WTC11 (cell line): Measurements from ENCODE around the gene AHSA1. TPM values are rescaled to one million over a fixed set of nuclear protein-coding genes. Genes with fewer than 3 reads are reported as not detected.

Experiments
- ATAC-seq: fragments of 200-7000 bp; cut with Tn5 transposase; 2 replicates; pipeline ENCODE4 v1.10.0; 2021; ENCODE audit warnings: mild to moderate bottlenecking, moderate library complexity
- CTCF ChIA-PET: fragments of 300-600 bp; sonication (Branson Sonifier 250); formaldehyde crosslinking; loops from one replicate; lab custom pipeline; 2021; ENCODE audit warnings: antibody characterized with exemption; lab: Charles Lee
- POLR2A ChIA-PET: fragments of 350-600 bp; sonication (Branson Sonifier 250); formaldehyde crosslinking; loops from one replicate; lab custom pipeline; 2021; ENCODE audit warnings: antibody characterized with exemption; lab: Charles Lee
- DNase-seq: peaks from one replicate; pipeline ENCODE4 v3.0.0; 2021; ENCODE audit warnings: low spot score
- H3K27ac Mint-ChIP-seq: 2 replicates; pipeline ENCODE4 v1.8.0; 2021; ENCODE audit warnings: mixed read lengths
- H3K27me3 Mint-ChIP-seq: 2 replicates; pipeline ENCODE4 v1.8.0; 2021; ENCODE audit warnings: low read depth, mild to moderate bottlenecking, moderate library complexity, mixed read lengths
- H3K36me3 Mint-ChIP-seq: 2 replicates; pipeline ENCODE4 v1.8.0; 2021; ENCODE audit warnings: mixed read lengths
- H3K4me1 Mint-ChIP-seq: 2 replicates; pipeline ENCODE4 v1.8.0; 2022; ENCODE audit warnings: mixed read lengths
- H3K4me3 Mint-ChIP-seq: 2 replicates; pipeline ENCODE4 v1.8.0; 2021; ENCODE audit warnings: mild to moderate bottlenecking, moderate library complexity, mixed read lengths
- H3K9me3 Mint-ChIP-seq: 2 replicates; pipeline ENCODE4 v1.8.0; 2021; ENCODE audit warnings: mixed read lengths
- CREM ChIP-seq: sonication (generic); formaldehyde crosslinking; IDR thresholded peaks from 2 replicates; pipeline ENCODE4 v1.8.1; 2022; ENCODE audit warnings: mild to moderate bottlenecking, missing genetic modification reagents, moderate library complexity
- EMX1 ChIP-seq: fragments of 250-450 bp; sonication (Bioruptor Pico); IDR thresholded peaks from 2 replicates; pipeline ENCODE4 v1.8.0; 2021; ENCODE audit warnings: mild to moderate bottlenecking
- ETV6 ChIP-seq: sonication (generic); formaldehyde crosslinking; IDR thresholded peaks from 2 replicates; pipeline ENCODE4 v1.8.1; 2022; ENCODE audit warnings: mild to moderate bottlenecking, missing genetic modification reagents
- FOXK1 ChIP-seq: sonication (generic); formaldehyde crosslinking; IDR thresholded peaks from 2 replicates; pipeline ENCODE4 v1.8.0; 2022; ENCODE audit warnings: mild to moderate bottlenecking, moderate library complexity, missing genetic modification reagents
- GABPB1 ChIP-seq: sonication (generic); formaldehyde crosslinking; IDR thresholded peaks from 2 replicates; pipeline ENCODE4 v1.8.1; 2023; ENCODE audit warnings: mild to moderate bottlenecking, missing genetic modification reagents
- GRHL2 ChIP-seq: fragments of 250-450 bp; sonication (Bioruptor Pico); IDR thresholded peaks from 2 replicates; pipeline ENCODE4 v1.8.0; 2022; ENCODE audit warnings: mild to moderate bottlenecking, moderate library complexity; ENCODE audit not compliant: insufficient replicate concordance, severe bottlenecking
- HMGA2 ChIP-seq: fragments of 250-450 bp; sonication (Bioruptor Pico); IDR thresholded peaks from 2 replicates; pipeline ENCODE4 v1.4.0; 2021; ENCODE audit warnings: mild to moderate bottlenecking, moderate library complexity
- MYBL2 ChIP-seq: sonication (generic); formaldehyde crosslinking; IDR thresholded peaks from 2 replicates; pipeline ENCODE4 v1.8.1; 2023; ENCODE audit warnings: mild to moderate bottlenecking, moderate library complexity, missing genetic modification reagents
- PRRX2 ChIP-seq: fragments of 250-450 bp; sonication (Bioruptor Pico); IDR thresholded peaks from 2 replicates; pipeline ENCODE4 v1.8.0; 2021; ENCODE audit warnings: mild to moderate bottlenecking
- RORB ChIP-seq: fragments of 250-450 bp; sonication (Bioruptor Pico); IDR thresholded peaks from 2 replicates; pipeline ENCODE4 v1.9.0; 2021; ENCODE audit warnings: mild to moderate bottlenecking
- SMAD4 ChIP-seq: sonication (generic); formaldehyde crosslinking; IDR thresholded peaks from 2 replicates; pipeline ENCODE4 v1.8.0; 2022; ENCODE audit warnings: mild to moderate bottlenecking, missing genetic modification reagents
- TCF7 ChIP-seq: sonication (generic); formaldehyde crosslinking; IDR thresholded peaks from 2 replicates; pipeline ENCODE4 v1.8.0; 2022; ENCODE audit warnings: mild to moderate bottlenecking, low read depth, missing genetic modification reagents, moderate library complexity
- TP53 ChIP-seq: sonication (generic); formaldehyde crosslinking; IDR thresholded peaks from 2 replicates; pipeline ENCODE4 v1.8.1; 2023; ENCODE audit warnings: mild to moderate bottlenecking, missing genetic modification reagents
- ZBTB21 ChIP-seq: sonication (generic); formaldehyde crosslinking; IDR thresholded peaks from 2 replicates; pipeline ENCODE4 v1.8.1; 2023; ENCODE audit warnings: mild to moderate bottlenecking, missing genetic modification reagents, borderline replicate concordance
- ZNF121 ChIP-seq: sonication (generic); formaldehyde crosslinking; IDR thresholded peaks from 2 replicates; pipeline ENCODE4 v1.8.0; 2023; ENCODE audit warnings: missing genetic modification reagents
- ZNF138 ChIP-seq: sonication (generic); formaldehyde crosslinking; conservative IDR thresholded peaks from 2 replicates; pipeline ENCODE4 v1.8.1; 2022; ENCODE audit warnings: mild to moderate bottlenecking, moderate library complexity, missing genetic modification reagents
- ZNF232 ChIP-seq: sonication (generic); formaldehyde crosslinking; IDR thresholded peaks from 2 replicates; pipeline ENCODE4 v1.8.0; 2022; ENCODE audit warnings: mild to moderate bottlenecking, missing genetic modification reagents
- ZNF671 ChIP-seq: fragments of 250-450 bp; sonication (Bioruptor Pico); IDR thresholded peaks from 2 replicates; pipeline ENCODE4 v1.8.0; 2021; ENCODE audit warnings: mild to moderate bottlenecking
- total RNA-seq: library from RNA; stranded (reverse); gene quantifications from 3 replicates; pipeline ENCODE4 v1.2.3, GENCODE V29; 2021
- TF ChIP-seq, protein P1 (sequence below): fragments of 250-450 bp; sonication (Bioruptor Pico); IDR thresholded peaks from 2 replicates; pipeline ENCODE4 v1.9.0; 2021; ENCODE audit warnings: mild to moderate bottlenecking
- TF ChIP-seq, protein P2 (sequence below): sonication (generic); formaldehyde crosslinking; IDR thresholded peaks from 2 replicates; pipeline ENCODE4 v1.8.0; 2022; ENCODE audit warnings: mild to moderate bottlenecking, missing genetic modification reagents
- TF ChIP-seq, protein P3 (sequence below): sonication (generic); formaldehyde crosslinking; IDR thresholded peaks from 2 replicates; pipeline ENCODE4 v1.8.1; 2023; ENCODE audit warnings: mild to moderate bottlenecking, missing genetic modification reagents
- TF ChIP-seq, protein P4 (sequence below): sonication (generic); formaldehyde crosslinking; IDR thresholded peaks from 2 replicates; pipeline ENCODE4 v1.8.0; 2022; ENCODE audit warnings: mild to moderate bottlenecking, missing genetic modification reagents
- TF ChIP-seq, protein P5 (sequence below): fragments of 250-450 bp; sonication (Bioruptor Pico); IDR thresholded peaks from 2 replicates; pipeline ENCODE4 v1.9.0; 2021; ENCODE audit warnings: mild to moderate bottlenecking
- TF ChIP-seq, protein P6 (sequence below): fragments of 250-450 bp; sonication (Bioruptor Pico); IDR thresholded peaks from 2 replicates; pipeline ENCODE4 v1.9.0; 2021; ENCODE audit warnings: mild to moderate bottlenecking, borderline replicate concordance
- TF ChIP-seq, protein P7 (sequence below): sonication (generic); formaldehyde crosslinking; IDR thresholded peaks from 2 replicates; pipeline ENCODE4 v1.8.0; 2022; ENCODE audit warnings: mild to moderate bottlenecking, missing genetic modification reagents
- TF ChIP-seq, protein P8 (sequence below): sonication (generic); formaldehyde crosslinking; IDR thresholded peaks from 2 replicates; pipeline ENCODE4 v1.8.1; 2023; ENCODE audit warnings: mild to moderate bottlenecking, missing genetic modification reagents, moderate library complexity

Gene AHSA1
- total RNA-seq, 1 experiment from 2014 or later: 186 TPM

DNA sequence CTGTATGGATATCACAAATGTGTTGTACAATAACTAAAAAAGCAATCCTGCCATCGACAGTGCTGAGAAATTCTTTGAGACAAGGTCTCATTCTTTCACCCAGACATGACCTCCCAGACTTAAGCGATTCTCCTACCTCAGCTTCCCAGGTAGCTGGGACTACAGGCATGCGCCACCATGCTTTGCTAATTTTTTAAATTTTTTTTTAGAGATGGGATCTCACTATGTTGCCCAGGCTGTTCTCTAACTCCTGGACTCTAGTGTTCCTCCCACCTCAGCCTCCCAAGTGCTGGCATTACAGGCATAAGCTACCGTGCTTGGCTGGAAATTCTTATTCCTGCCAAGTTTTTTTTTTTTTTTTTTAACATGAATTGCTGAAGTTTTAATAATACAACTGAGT is 18.0 kb upstream of the AHSA1 start:
- TF ChIP-seq, protein P1, sequence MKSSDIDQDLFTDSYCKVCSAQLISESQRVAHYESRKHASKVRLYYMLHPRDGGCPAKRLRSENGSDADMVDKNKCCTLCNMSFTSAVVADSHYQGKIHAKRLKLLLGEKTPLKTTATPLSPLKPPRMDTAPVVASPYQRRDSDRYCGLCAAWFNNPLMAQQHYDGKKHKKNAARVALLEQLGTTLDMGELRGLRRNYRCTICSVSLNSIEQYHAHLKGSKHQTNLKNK (CRISPR knock-in tag): no peak
- TF ChIP-seq MYBL2 (CRISPR knock-in tag) (no peak), ETV6 (no peak), ZNF138 (CRISPR knock-in tag) (no peak), EMX1 (no peak), HMGA2 (CRISPR knock-in tag) (no peak), TCF7 (no peak), CREM (CRISPR knock-in tag) (no peak), GRHL2 (CRISPR knock-in tag) (no peak), ZNF671 (no peak), PRRX2 (CRISPR knock-in tag) (no peak)
- TF ChIP-seq, protein P2, sequence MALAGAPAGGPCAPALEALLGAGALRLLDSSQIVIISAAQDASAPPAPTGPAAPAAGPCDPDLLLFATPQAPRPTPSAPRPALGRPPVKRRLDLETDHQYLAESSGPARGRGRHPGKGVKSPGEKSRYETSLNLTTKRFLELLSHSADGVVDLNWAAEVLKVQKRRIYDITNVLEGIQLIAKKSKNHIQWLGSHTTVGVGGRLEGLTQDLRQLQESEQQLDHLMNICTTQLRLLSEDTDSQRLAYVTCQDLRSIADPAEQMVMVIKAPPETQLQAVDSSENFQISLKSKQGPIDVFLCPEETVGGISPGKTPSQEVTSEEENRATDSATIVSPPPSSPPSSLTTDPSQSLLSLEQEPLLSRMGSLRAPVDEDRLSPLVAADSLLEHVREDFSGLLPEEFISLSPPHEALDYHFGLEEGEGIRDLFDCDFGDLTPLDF (CRISPR knock-in tag): no peak
- TF ChIP-seq, protein P3, sequence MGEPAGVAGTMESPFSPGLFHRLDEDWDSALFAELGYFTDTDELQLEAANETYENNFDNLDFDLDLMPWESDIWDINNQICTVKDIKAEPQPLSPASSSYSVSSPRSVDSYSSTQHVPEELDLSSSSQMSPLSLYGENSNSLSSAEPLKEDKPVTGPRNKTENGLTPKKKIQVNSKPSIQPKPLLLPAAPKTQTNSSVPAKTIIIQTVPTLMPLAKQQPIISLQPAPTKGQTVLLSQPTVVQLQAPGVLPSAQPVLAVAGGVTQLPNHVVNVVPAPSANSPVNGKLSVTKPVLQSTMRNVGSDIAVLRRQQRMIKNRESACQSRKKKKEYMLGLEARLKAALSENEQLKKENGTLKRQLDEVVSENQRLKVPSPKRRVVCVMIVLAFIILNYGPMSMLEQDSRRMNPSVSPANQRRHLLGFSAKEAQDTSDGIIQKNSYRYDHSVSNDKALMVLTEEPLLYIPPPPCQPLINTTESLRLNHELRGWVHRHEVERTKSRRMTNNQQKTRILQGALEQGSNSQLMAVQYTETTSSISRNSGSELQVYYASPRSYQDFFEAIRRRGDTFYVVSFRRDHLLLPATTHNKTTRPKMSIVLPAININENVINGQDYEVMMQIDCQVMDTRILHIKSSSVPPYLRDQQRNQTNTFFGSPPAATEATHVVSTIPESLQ (CRISPR knock-in tag): no peak
- TF ChIP-seq, protein P4, sequence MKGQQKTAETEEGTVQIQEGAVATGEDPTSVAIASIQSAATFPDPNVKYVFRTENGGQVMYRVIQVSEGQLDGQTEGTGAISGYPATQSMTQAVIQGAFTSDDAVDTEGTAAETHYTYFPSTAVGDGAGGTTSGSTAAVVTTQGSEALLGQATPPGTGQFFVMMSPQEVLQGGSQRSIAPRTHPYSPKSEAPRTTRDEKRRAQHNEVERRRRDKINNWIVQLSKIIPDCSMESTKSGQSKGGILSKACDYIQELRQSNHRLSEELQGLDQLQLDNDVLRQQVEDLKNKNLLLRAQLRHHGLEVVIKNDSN: no peak
- POLR2A ChIA-PET: no interaction called here
- CTCF ChIA-PET: no interaction called here
- Mint-ChIP-seq H3K27me3 (no peaks in the 10 kb centered on the region), H3K9me3 (no peaks in the 10 kb centered on the region), H3K4me3 (no peak overlapping the region), H3K4me1 (no peaks in the 10 kb centered on the region), H3K27ac (no peak overlapping the region), H3K36me3 (peaks cover 35% of the 10 kb centered on the region)
- no peak for DNase-seq
- ATAC-seq: no peak

DNA sequence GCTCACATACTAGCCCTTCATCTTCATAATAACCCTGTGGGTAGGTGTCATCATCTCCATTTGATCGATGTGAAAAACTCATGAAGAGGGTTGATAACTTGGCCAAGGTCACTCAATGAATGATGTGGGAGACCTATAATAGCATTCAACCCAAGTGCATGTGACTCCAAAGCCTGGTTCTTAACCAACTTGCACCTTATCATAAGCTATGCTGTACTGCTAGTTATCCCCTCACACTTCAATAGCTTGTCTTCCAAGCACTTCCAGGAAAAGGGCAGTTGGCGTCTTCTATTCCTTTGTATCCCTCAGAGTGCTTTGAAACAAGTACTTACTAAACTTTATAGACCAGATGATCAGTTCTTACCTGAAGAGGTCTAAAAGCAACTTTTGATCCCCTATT is 15.7 kb upstream of the AHSA1 start:
- Mint-ChIP-seq H3K4me1 (no peaks in the 10 kb centered on the region), H3K9me3 (no peaks in the 10 kb centered on the region), H3K27ac (no peak overlapping the region), H3K4me3 (no peak overlapping the region), H3K36me3 (peaks cover 29% of the 10 kb centered on the region), H3K27me3 (no peaks in the 10 kb centered on the region)
- ChIA-PET POLR2A (no interaction called here), CTCF (no interaction called here)
- DNase-seq (no peak), ATAC-seq (no peak)
- TF ChIP-seq ZNF121 (no peak), GABPB1 (CRISPR knock-in tag) (no peak), RORB (CRISPR knock-in tag) (no peak), ZBTB21 (CRISPR knock-in tag) (no peak), SMAD4 (CRISPR knock-in tag) (no peak), FOXK1 (CRISPR knock-in tag) (no peak), ZNF232 (CRISPR knock-in tag) (no peak), TP53 (CRISPR knock-in tag) (no peak)
- TF ChIP-seq, protein P5, sequence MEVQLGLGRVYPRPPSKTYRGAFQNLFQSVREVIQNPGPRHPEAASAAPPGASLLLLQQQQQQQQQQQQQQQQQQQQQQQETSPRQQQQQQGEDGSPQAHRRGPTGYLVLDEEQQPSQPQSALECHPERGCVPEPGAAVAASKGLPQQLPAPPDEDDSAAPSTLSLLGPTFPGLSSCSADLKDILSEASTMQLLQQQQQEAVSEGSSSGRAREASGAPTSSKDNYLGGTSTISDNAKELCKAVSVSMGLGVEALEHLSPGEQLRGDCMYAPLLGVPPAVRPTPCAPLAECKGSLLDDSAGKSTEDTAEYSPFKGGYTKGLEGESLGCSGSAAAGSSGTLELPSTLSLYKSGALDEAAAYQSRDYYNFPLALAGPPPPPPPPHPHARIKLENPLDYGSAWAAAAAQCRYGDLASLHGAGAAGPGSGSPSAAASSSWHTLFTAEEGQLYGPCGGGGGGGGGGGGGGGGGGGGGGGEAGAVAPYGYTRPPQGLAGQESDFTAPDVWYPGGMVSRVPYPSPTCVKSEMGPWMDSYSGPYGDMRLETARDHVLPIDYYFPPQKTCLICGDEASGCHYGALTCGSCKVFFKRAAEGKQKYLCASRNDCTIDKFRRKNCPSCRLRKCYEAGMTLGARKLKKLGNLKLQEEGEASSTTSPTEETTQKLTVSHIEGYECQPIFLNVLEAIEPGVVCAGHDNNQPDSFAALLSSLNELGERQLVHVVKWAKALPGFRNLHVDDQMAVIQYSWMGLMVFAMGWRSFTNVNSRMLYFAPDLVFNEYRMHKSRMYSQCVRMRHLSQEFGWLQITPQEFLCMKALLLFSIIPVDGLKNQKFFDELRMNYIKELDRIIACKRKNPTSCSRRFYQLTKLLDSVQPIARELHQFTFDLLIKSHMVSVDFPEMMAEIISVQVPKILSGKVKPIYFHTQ: no peak
- TF ChIP-seq, protein P6, sequence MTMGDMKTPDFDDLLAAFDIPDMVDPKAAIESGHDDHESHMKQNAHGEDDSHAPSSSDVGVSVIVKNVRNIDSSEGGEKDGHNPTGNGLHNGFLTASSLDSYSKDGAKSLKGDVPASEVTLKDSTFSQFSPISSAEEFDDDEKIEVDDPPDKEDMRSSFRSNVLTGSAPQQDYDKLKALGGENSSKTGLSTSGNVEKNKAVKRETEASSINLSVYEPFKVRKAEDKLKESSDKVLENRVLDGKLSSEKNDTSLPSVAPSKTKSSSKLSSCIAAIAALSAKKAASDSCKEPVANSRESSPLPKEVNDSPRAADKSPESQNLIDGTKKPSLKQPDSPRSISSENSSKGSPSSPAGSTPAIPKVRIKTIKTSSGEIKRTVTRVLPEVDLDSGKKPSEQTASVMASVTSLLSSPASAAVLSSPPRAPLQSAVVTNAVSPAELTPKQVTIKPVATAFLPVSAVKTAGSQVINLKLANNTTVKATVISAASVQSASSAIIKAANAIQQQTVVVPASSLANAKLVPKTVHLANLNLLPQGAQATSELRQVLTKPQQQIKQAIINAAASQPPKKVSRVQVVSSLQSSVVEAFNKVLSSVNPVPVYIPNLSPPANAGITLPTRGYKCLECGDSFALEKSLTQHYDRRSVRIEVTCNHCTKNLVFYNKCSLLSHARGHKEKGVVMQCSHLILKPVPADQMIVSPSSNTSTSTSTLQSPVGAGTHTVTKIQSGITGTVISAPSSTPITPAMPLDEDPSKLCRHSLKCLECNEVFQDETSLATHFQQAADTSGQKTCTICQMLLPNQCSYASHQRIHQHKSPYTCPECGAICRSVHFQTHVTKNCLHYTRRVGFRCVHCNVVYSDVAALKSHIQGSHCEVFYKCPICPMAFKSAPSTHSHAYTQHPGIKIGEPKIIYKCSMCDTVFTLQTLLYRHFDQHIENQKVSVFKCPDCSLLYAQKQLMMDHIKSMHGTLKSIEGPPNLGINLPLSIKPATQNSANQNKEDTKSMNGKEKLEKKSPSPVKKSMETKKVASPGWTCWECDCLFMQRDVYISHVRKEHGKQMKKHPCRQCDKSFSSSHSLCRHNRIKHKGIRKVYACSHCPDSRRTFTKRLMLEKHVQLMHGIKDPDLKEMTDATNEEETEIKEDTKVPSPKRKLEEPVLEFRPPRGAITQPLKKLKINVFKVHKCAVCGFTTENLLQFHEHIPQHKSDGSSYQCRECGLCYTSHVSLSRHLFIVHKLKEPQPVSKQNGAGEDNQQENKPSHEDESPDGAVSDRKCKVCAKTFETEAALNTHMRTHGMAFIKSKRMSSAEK (CRISPR knock-in tag): no peak
- TF ChIP-seq, protein P7, sequence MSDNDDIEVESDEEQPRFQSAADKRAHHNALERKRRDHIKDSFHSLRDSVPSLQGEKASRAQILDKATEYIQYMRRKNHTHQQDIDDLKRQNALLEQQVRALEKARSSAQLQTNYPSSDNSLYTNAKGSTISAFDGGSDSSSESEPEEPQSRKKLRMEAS (CRISPR knock-in tag): no peak
- TF ChIP-seq, protein P8, sequence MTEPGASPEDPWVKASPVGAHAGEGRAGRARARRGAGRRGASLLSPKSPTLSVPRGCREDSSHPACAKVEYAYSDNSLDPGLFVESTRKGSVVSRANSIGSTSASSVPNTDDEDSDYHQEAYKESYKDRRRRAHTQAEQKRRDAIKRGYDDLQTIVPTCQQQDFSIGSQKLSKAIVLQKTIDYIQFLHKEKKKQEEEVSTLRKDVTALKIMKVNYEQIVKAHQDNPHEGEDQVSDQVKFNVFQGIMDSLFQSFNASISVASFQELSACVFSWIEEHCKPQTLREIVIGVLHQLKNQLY (CRISPR knock-in tag): no peak
